PC-3 (cell line): ENCODE data around the gene CCL7. TPM values are rescaled to one million over a fixed set of nuclear protein-coding genes. Genes with fewer than 3 reads are reported as not detected.

ENCODE experiments used
- ATAC-seq: fragments of 200-7000 bp; cut with Tn5 transposase; 2 replicates; pipeline ENCODE4 v1.9.1; 2020; ENCODE audit warnings: mild to moderate bottlenecking, moderate library complexity
- BruUV-seq: library from RNA; stranded (reverse); fragments of 400-500 nt; replicated peaks from 2 replicates; lab custom pipeline; 2021; lab: Mats Ljungman, UMichigan
- CTCF ChIA-PET: fragments of 300-600 bp; sonication (Branson Sonifier 250); formaldehyde crosslinking; loops from one replicate; lab custom pipeline; 2022; ENCODE audit warnings: antibody characterized with exemption; lab: Charles Lee
- POLR2A ChIA-PET: fragments of 300-600 bp; sonication (Branson Sonifier 250); formaldehyde crosslinking; loops from one replicate; lab custom pipeline; 2022; ENCODE audit warnings: antibody characterized with exemption; ENCODE audit not compliant: unreplicated experiment; lab: Charles Lee
- DNase-seq: peaks from one replicate; pipeline ENCODE4 v3.0.0-alpha.2; 2015
- H2AFZ ChIP-seq: fragments of 300-600 bp; sonication (generic); 2 replicates; pipeline ENCODE4 v1.6.0; 2016; ENCODE audit warnings: antibody characterized with exemption, low read length
- H3F3A ChIP-seq: fragments of 300-600 bp; sonication (generic); one replicate; pipeline ENCODE4 v1.6.0; 2017; ENCODE audit warnings: antibody characterized with exemption, low read length, control low read depth, mild to moderate bottlenecking; ENCODE audit not compliant: unreplicated experiment
- H3K27ac ChIP-seq: fragments of 300-600 bp; sonication (generic); 2 replicates; pipeline ENCODE4 v1.5.1; 2016; ENCODE audit warnings: mild to moderate bottlenecking, low read length
- H3K27me3 ChIP-seq: fragments of 300-600 bp; sonication (generic); 2 replicates; pipeline ENCODE4 v1.6.1; 2016; ENCODE audit warnings: low read length, mixed read lengths
- H3K36me3 ChIP-seq: fragments of 300-600 bp; sonication (generic); 2 replicates; pipeline ENCODE4 v1.6.1; 2016; ENCODE audit warnings: low read depth, mixed run types, low read length, mixed read lengths
- H3K4me1 ChIP-seq: fragments of 300-600 bp; sonication (generic); 2 replicates; pipeline ENCODE4 v1.5.1; 2016; ENCODE audit warnings: low read length; ENCODE audit not compliant: insufficient read depth
- H3K4me2 ChIP-seq: fragments of 300-600 bp; sonication (generic); 2 replicates; pipeline ENCODE4 v1.6.0; 2016; ENCODE audit warnings: low read length
- H3K4me3 ChIP-seq: fragments of 300-600 bp; sonication (generic); 2 replicates; pipeline ENCODE4 v1.5.1; 2016; ENCODE audit warnings: mild to moderate bottlenecking, low read length, mixed read lengths
- H3K79me2 ChIP-seq: fragments of 300-600 bp; sonication (generic); 2 replicates; pipeline ENCODE4 v1.6.1; 2017; ENCODE audit warnings: low read length, mixed read lengths
- H3K9ac ChIP-seq: fragments of 300-600 bp; sonication (generic); 2 replicates; pipeline ENCODE4 v1.6.0; 2016; ENCODE audit warnings: mild to moderate bottlenecking, low read length
- H3K9me2 ChIP-seq: fragments of 300-600 bp; sonication (generic); replicated peaks from 2 replicates; pipeline ENCODE4 v1.6.1; 2016; ENCODE audit warnings: mixed run types, low read length, mixed read lengths
- H3K9me3 ChIP-seq: fragments of 300-600 bp; sonication (generic); 2 replicates; pipeline ENCODE4 v1.6.1; 2016; ENCODE audit warnings: low read length, mixed read lengths
- H4K20me1 ChIP-seq: fragments of 300-600 bp; sonication (generic); 2 replicates; pipeline ENCODE4 v1.6.1; 2016; ENCODE audit warnings: low read length, mixed read lengths
- CTCF ChIP-seq: fragments of 300-600 bp; sonication (generic); conservative IDR thresholded peaks from 2 replicates; pipeline ENCODE4 v1.5.1; 2017; ENCODE audit warnings: antibody characterized with exemption, low read depth, mild to moderate bottlenecking, low read length
- EZH2 ChIP-seq: fragments of 300-600 bp; sonication (generic); IDR thresholded peaks from one replicate; pipeline ENCODE4 v1.6.1; 2017; ENCODE audit warnings: antibody characterized with exemption, mild to moderate bottlenecking, low read length; ENCODE audit not compliant: unreplicated experiment
- EZH2phosphoT487 ChIP-seq: fragments of 300-600 bp; sonication (generic); IDR thresholded peaks from 2 replicates; pipeline ENCODE4 v1.6.1; 2018; ENCODE audit warnings: mild to moderate bottlenecking, antibody characterized with exemption, low read length, borderline replicate concordance
- intact Hi-C: fragments of 100-400 bp; cut with micrococcal nuclease; formaldehyde crosslinking; loops from 2 replicates; pipeline ENCODE4 v1.9.0; 2023
- total RNA-seq: library from RNA; depleted of rRNA; stranded (reverse); fragments of >200 nt; gene quantifications from 2 replicates; pipeline ENCODE4 v1.2.3, GENCODE V29; 2014

CCL7 gene
- total RNA-seq, 1 experiment from 2014 or later, result not detected

GRCh38 chr17:34235389-34236028, 34.5 kb upstream of the CCL7 start:
- Histone ChIP-seq H4K20me1 (no peaks in the 10 kb centered on the region), H3K9me3 (no peaks in the 10 kb centered on the region), H3K4me3 (no peak overlapping the region), H3K36me3 (no peaks in the 10 kb centered on the region), H2AFZ (no peak overlapping the region), H3K27me3 (no peaks in the 10 kb centered on the region), H3K9ac (no peak overlapping the region), H3K79me2 (no peaks in the 10 kb centered on the region), H3F3A (no peaks in the 10 kb centered on the region), H3K4me1 (no peaks in the 10 kb centered on the region), H3K9me2 (no peaks in the 10 kb centered on the region), H3K4me2 (no peak overlapping the region), H3K27ac (no peak overlapping the region)
- TF ChIP-seq CTCF, result no peak
- no peak for TF ChIP-seq EZH2phosphoT487
- TF ChIP-seq EZH2, result no peak
- intact Hi-C loops, result no loop called here
- CTCF ChIA-PET, result no interaction called here
- BruUV-seq, result no TSS peak
- POLR2A ChIA-PET, result no interaction called here
- DNase-seq (no peak), ATAC-seq (no peak)

GRCh38 chr17:34236281-34236892, 33.6 kb upstream of the CCL7 start:
- H3K9me3 ChIP-seq, result no peaks in the 10 kb centered on the region
- ChIA-PET POLR2A (no interaction called here), CTCF (no interaction called here)
- H3K27me3 ChIP-seq, result no peaks in the 10 kb centered on the region
- TF ChIP-seq CTCF (no peak), EZH2 (no peak), EZH2phosphoT487 (no peak)
- no peaks in the 10 kb centered on the region for H3K9me2 ChIP-seq
- no peak overlapping the region for H3K4me2 ChIP-seq
- no peak overlapping the region for H3K27ac ChIP-seq
- no peak overlapping the region for H3K4me3 ChIP-seq
- no peaks in the 10 kb centered on the region for H3K36me3 ChIP-seq
- no peak for ATAC-seq
- intact Hi-C loops, result no loop called here
- BruUV-seq, result no TSS peak
- no peaks in the 10 kb centered on the region for H3K4me1 ChIP-seq
- no peaks in the 10 kb centered on the region for H4K20me1 ChIP-seq
- no peaks in the 10 kb centered on the region for H3K79me2 ChIP-seq
- no peak for DNase-seq
- H2AFZ ChIP-seq, result no peak overlapping the region
- no peaks in the 10 kb centered on the region for H3F3A ChIP-seq
- no peak overlapping the region for H3K9ac ChIP-seq

GRCh38 chr17:34237458-34237857, 32.6 kb upstream of the CCL7 start:
- TF ChIP-seq CTCF (no peak), EZH2 (no peak), EZH2phosphoT487 (no peak)
- ChIA-PET POLR2A (no interaction called here), CTCF (no interaction called here)
- Histone ChIP-seq H3K9ac (no peak overlapping the region), H3K4me1 (no peaks in the 10 kb centered on the region), H3F3A (no peaks in the 10 kb centered on the region), H3K27ac (no peak overlapping the region), H3K36me3 (no peaks in the 10 kb centered on the region), H3K9me3 (no peaks in the 10 kb centered on the region), H3K4me2 (no peak overlapping the region), H3K9me2 (no peaks in the 10 kb centered on the region), H3K27me3 (no peaks in the 10 kb centered on the region), H3K79me2 (no peaks in the 10 kb centered on the region), H3K4me3 (no peak overlapping the region), H2AFZ (no peak overlapping the region), H4K20me1 (no peaks in the 10 kb centered on the region)
- intact Hi-C loops, result no loop called here
- no peak for ATAC-seq
- no peak for DNase-seq
- BruUV-seq, result no TSS peak
